ENCODE results near the gene MYCBPAP.

Gene MYCBPAP

GRCh38 chr17:50481648-50482047 is 26.6 kb upstream of the MYCBPAP start:
- peaks cover 5% of the 10 kb centered on the region for H3K36me3 ChIP-seq (ENCODE audit: control insufficient read depth, insufficient read depth, low read length)
- no peak overlapping the region for H3K9ac ChIP-seq (ENCODE audit: low read depth, low read length)
- H3K27me3 ChIP-seq (ENCODE audit: control insufficient read depth, insufficient read depth, low read length): peaks cover 4% of the 10 kb centered on the region
- no peaks in the 10 kb centered on the region for H3K9me3 ChIP-seq (ENCODE audit: control insufficient read depth, insufficient read depth, low read length)
- H3K4me3 ChIP-seq (ENCODE audit: low read depth, low read length): no peak overlapping the region
- no peaks in the 10 kb centered on the region for H3K4me1 ChIP-seq (ENCODE audit: control insufficient read depth, insufficient read depth, low read length)

GRCh38 chr17:50482110-50482509 is 26.1 kb upstream of the MYCBPAP start:
- peaks cover 5% of the 10 kb centered on the region for H3K36me3 ChIP-seq (ENCODE audit: control insufficient read depth, insufficient read depth, low read length)
- H3K9ac ChIP-seq (ENCODE audit: low read depth, low read length): no peak overlapping the region
- H3K27me3 ChIP-seq (ENCODE audit: control insufficient read depth, insufficient read depth, low read length): peaks cover 3% of the 10 kb centered on the region
- H3K4me1 ChIP-seq (ENCODE audit: control insufficient read depth, insufficient read depth, low read length): no peaks in the 10 kb centered on the region
- no peaks in the 10 kb centered on the region for H3K9me3 ChIP-seq (ENCODE audit: control insufficient read depth, insufficient read depth, low read length)
- no peak overlapping the region for H3K4me3 ChIP-seq (ENCODE audit: low read depth, low read length)

- Histone ChIP-seq H3K27me3 (ENCODE audit: control insufficient read depth, insufficient read depth, low read length) (peaks cover 3% of the 10 kb centered on the region), H3K4me1 (ENCODE audit: control insufficient read depth, insufficient read depth, low read length) (no peaks in the 10 kb centered on the region), H3K36me3 (ENCODE audit: control insufficient read depth, insufficient read depth, low read length) (peaks cover 5% of the 10 kb centered on the region), H3K9me3 (ENCODE audit: control insufficient read depth, insufficient read depth, low read length) (no peaks in the 10 kb centered on the region), H3K9ac (ENCODE audit: low read depth, low read length) (no peak overlapping the region), H3K4me3 (ENCODE audit: low read depth, low read length) (no peak overlapping the region)
These were observed 25.7 kb upstream of the MYCBPAP start for GRCh38 chr17:50482516-50482915.

GRCh38 chr17:50483266-50483665 is 25.0 kb upstream of the MYCBPAP start:
- Histone ChIP-seq H3K4me1 (ENCODE audit: control insufficient read depth, insufficient read depth, low read length) (no peaks in the 10 kb centered on the region), H3K9ac (ENCODE audit: low read depth, low read length) (no peak overlapping the region), H3K27me3 (ENCODE audit: control insufficient read depth, insufficient read depth, low read length) (no peaks in the 10 kb centered on the region), H3K36me3 (ENCODE audit: control insufficient read depth, insufficient read depth, low read length) (peaks cover 5% of the 10 kb centered on the region), H3K9me3 (ENCODE audit: control insufficient read depth, insufficient read depth, low read length) (no peaks in the 10 kb centered on the region), H3K4me3 (ENCODE audit: low read depth, low read length) (no peak overlapping the region)

- no peaks in the 10 kb centered on the region for H3K9me3 ChIP-seq (ENCODE audit: control insufficient read depth, insufficient read depth, low read length)
- H3K4me1 ChIP-seq (ENCODE audit: control insufficient read depth, insufficient read depth, low read length): no peaks in the 10 kb centered on the region
- H3K9ac ChIP-seq (ENCODE audit: low read depth, low read length): no peak overlapping the region
- H3K27me3 ChIP-seq (ENCODE audit: control insufficient read depth, insufficient read depth, low read length): no peaks in the 10 kb centered on the region
- peaks cover 5% of the 10 kb centered on the region for H3K36me3 ChIP-seq (ENCODE audit: control insufficient read depth, insufficient read depth, low read length)
- no peak overlapping the region for H3K4me3 ChIP-seq (ENCODE audit: low read depth, low read length)
These were observed 23.7 kb upstream of the MYCBPAP start for GRCh38 chr17:50484386-50485155.

- H3K9me3 ChIP-seq (ENCODE audit: control insufficient read depth, insufficient read depth, low read length): no peaks in the 10 kb centered on the region
- H3K4me3 ChIP-seq (ENCODE audit: low read depth, low read length): no peak overlapping the region
- peaks cover 5% of the 10 kb centered on the region for H3K36me3 ChIP-seq (ENCODE audit: control insufficient read depth, insufficient read depth, low read length)
- H3K27me3 ChIP-seq (ENCODE audit: control insufficient read depth, insufficient read depth, low read length): no peaks in the 10 kb centered on the region
- no peaks in the 10 kb centered on the region for H3K4me1 ChIP-seq (ENCODE audit: control insufficient read depth, insufficient read depth, low read length)
- no peak overlapping the region for H3K9ac ChIP-seq (ENCODE audit: low read depth, low read length)
These were observed 20.8 kb upstream of the MYCBPAP start for GRCh38 chr17:50487213-50488096.

- Histone ChIP-seq H3K27me3 (ENCODE audit: control insufficient read depth, insufficient read depth, low read length) (no peaks in the 10 kb centered on the region), H3K9me3 (ENCODE audit: control insufficient read depth, insufficient read depth, low read length) (no peaks in the 10 kb centered on the region), H3K36me3 (ENCODE audit: control insufficient read depth, insufficient read depth, low read length) (peaks cover 5% of the 10 kb centered on the region), H3K4me1 (ENCODE audit: control insufficient read depth, insufficient read depth, low read length) (no peaks in the 10 kb centered on the region), H3K4me3 (ENCODE audit: low read depth, low read length) (no peak overlapping the region), H3K9ac (ENCODE audit: low read depth, low read length) (no peak overlapping the region)
These were observed 19.4 kb upstream of the MYCBPAP start for GRCh38 chr17:50488880-50489279.

GRCh38 chr17:50491505-50491904 is 16.7 kb upstream of the MYCBPAP start:
- Histone ChIP-seq H3K9me3 (ENCODE audit: control insufficient read depth, insufficient read depth, low read length) (no peaks in the 10 kb centered on the region), H3K4me1 (ENCODE audit: control insufficient read depth, insufficient read depth, low read length) (no peaks in the 10 kb centered on the region), H3K36me3 (ENCODE audit: control insufficient read depth, insufficient read depth, low read length) (no peaks in the 10 kb centered on the region), H3K4me3 (ENCODE audit: low read depth, low read length) (no peak overlapping the region), H3K27me3 (ENCODE audit: control insufficient read depth, insufficient read depth, low read length) (no peaks in the 10 kb centered on the region), H3K9ac (ENCODE audit: low read depth, low read length) (no peak overlapping the region)

- Histone ChIP-seq H3K9me3 (ENCODE audit: control insufficient read depth, insufficient read depth, low read length) (no peaks in the 10 kb centered on the region), H3K36me3 (ENCODE audit: control insufficient read depth, insufficient read depth, low read length) (no peaks in the 10 kb centered on the region), H3K4me1 (ENCODE audit: control insufficient read depth, insufficient read depth, low read length) (no peaks in the 10 kb centered on the region), H3K27me3 (ENCODE audit: control insufficient read depth, insufficient read depth, low read length) (no peaks in the 10 kb centered on the region), H3K4me3 (ENCODE audit: low read depth, low read length) (no peak overlapping the region), H3K9ac (ENCODE audit: low read depth, low read length) (no peak overlapping the region)
These were observed 16.0 kb upstream of the MYCBPAP start for GRCh38 chr17:50492214-50492613.

GRCh38 chr17:50493744-50494143 is 14.5 kb upstream of the MYCBPAP start:
- H3K9me3 ChIP-seq (ENCODE audit: control insufficient read depth, insufficient read depth, low read length): no peaks in the 10 kb centered on the region
- H3K4me1 ChIP-seq (ENCODE audit: control insufficient read depth, insufficient read depth, low read length): no peaks in the 10 kb centered on the region
- H3K9ac ChIP-seq (ENCODE audit: low read depth, low read length): no peak overlapping the region
- H3K36me3 ChIP-seq (ENCODE audit: control insufficient read depth, insufficient read depth, low read length): no peaks in the 10 kb centered on the region
- H3K4me3 ChIP-seq (ENCODE audit: low read depth, low read length): no peak overlapping the region
- H3K27me3 ChIP-seq (ENCODE audit: control insufficient read depth, insufficient read depth, low read length): no peaks in the 10 kb centered on the region

- H3K9ac ChIP-seq (ENCODE audit: low read depth, low read length): no peak overlapping the region
- no peaks in the 10 kb centered on the region for H3K4me1 ChIP-seq (ENCODE audit: control insufficient read depth, insufficient read depth, low read length)
- no peaks in the 10 kb centered on the region for H3K27me3 ChIP-seq (ENCODE audit: control insufficient read depth, insufficient read depth, low read length)
- no peak overlapping the region for H3K4me3 ChIP-seq (ENCODE audit: low read depth, low read length)
- no peaks in the 10 kb centered on the region for H3K9me3 ChIP-seq (ENCODE audit: control insufficient read depth, insufficient read depth, low read length)
- H3K36me3 ChIP-seq (ENCODE audit: control insufficient read depth, insufficient read depth, low read length): no peaks in the 10 kb centered on the region
These were observed 12.9 kb upstream of the MYCBPAP start for GRCh38 chr17:50495217-50495823.
